ENCODE data around the gene DUSP2. TPM values are rescaled to one million over a fixed set of nuclear protein-coding genes. Genes with fewer than 3 reads are reported as not detected.

Gene DUSP2
- total RNA-seq, 2 experiments from 2014 or later = 522 to 539 TPM

GRCh38 chr2:96103187-96103601 lies 42.0 kb downstream of the DUSP2 start:
- intact Hi-C loops (cut with micrococcal nuclease) = no loop called here
- H3K9me3 Mint-ChIP-seq = peaks cover 14% of the 10 kb centered on the region
- H3K27me3 Mint-ChIP-seq = no peaks in the 10 kb centered on the region
- DNase-seq = peak; percentile 7
- no peak overlapping the region for H3K4me3 Mint-ChIP-seq
- no peaks in the 10 kb centered on the region for H3K4me1 Mint-ChIP-seq (ENCODE audit: low read depth)
- POLR2A ChIA-PET = no interaction called here
- peaks cover 6% of the 10 kb centered on the region for H3K36me3 Mint-ChIP-seq
- no peak overlapping the region for H3K27ac Mint-ChIP-seq
- CTCF ChIA-PET = interaction anchor here (1.1 to 1.7 kb wide), 2 partner anchors 14 to 71 kb away, joined by 3 to 5 read pairs; partner anchors contain the start of gene ADRA2B

- H3K9me3 Mint-ChIP-seq = peaks cover 14% of the 10 kb centered on the region
- H3K36me3 Mint-ChIP-seq = peaks cover 6% of the 10 kb centered on the region
- no peaks in the 10 kb centered on the region for H3K27me3 Mint-ChIP-seq
- no peak overlapping the region for H3K4me3 Mint-ChIP-seq
- DNase-seq = peak; percentile 2
- no peak overlapping the region for H3K27ac Mint-ChIP-seq
- H3K4me1 Mint-ChIP-seq (ENCODE audit: low read depth) = no peaks in the 10 kb centered on the region
- ChIA-PET POLR2A (no interaction called here), CTCF (interaction anchor here (0.8 to 1.7 kb wide), 3 partner anchors 14 to 80 kb away, joined by 3 to 5 read pairs (median 3); partner anchors contain the start of gene ADRA2B)
- intact Hi-C loops (cut with micrococcal nuclease) = no loop called here
Measured at GRCh38 chr2:96102596-96103186, 42.5 kb downstream of the DUSP2 start.

- H3K36me3 Mint-ChIP-seq = peaks cover 6% of the 10 kb centered on the region
- H3K4me3 Mint-ChIP-seq = no peak overlapping the region
- no peaks in the 10 kb centered on the region for H3K4me1 Mint-ChIP-seq (ENCODE audit: low read depth)
- peaks cover 12% of the 10 kb centered on the region for H3K9me3 Mint-ChIP-seq
- CTCF ChIA-PET = interaction anchor here (1.9 kb wide), 1 partner anchor 73 kb away, joined by 7 read pairs; no protein-coding TSS in a partner anchor
- POLR2A ChIA-PET = no interaction called here
- H3K27me3 Mint-ChIP-seq = no peaks in the 10 kb centered on the region
- DNase-seq = no peak
- no peak overlapping the region for H3K27ac Mint-ChIP-seq
- intact Hi-C loops (cut with micrococcal nuclease) = no loop called here
Measured at GRCh38 chr2:96100893-96101304, 44.3 kb downstream of the DUSP2 start.

- Mint-ChIP-seq H3K27ac (no peak overlapping the region), H3K9me3 (peaks cover 4% of the 10 kb centered on the region), H3K4me3 (no peak overlapping the region), H3K27me3 (no peaks in the 10 kb centered on the region), H3K4me1 (ENCODE audit: low read depth) (no peaks in the 10 kb centered on the region), H3K36me3 (no peaks in the 10 kb centered on the region)
- intact Hi-C loops (cut with micrococcal nuclease) = no loop called here
- DNase-seq = peak; percentile 7
- POLR2A ChIA-PET = no interaction called here
- CTCF ChIA-PET = interaction anchor here (1.1 to 1.9 kb wide), 2 partner anchors 74 to 75 kb away, joined by 3 to 7 read pairs; no protein-coding TSS in a partner anchor
Measured at GRCh38 chr2:96099861-96100798, 45.1 kb downstream of the DUSP2 start.

GRCh38 chr2:96098900-96099590 lies 46.2 kb downstream of the DUSP2 start:
- H3K36me3 Mint-ChIP-seq = no peaks in the 10 kb centered on the region
- no peak overlapping the region for H3K4me3 Mint-ChIP-seq
- intact Hi-C loops (cut with micrococcal nuclease) = no loop called here
- ChIA-PET POLR2A (no interaction called here), CTCF (interaction anchor here (1.9 kb wide), 1 partner anchor 75 kb away, joined by 7 read pairs; no protein-coding TSS in a partner anchor)
- H3K27ac Mint-ChIP-seq = no peak overlapping the region
- DNase-seq = no peak
- H3K4me1 Mint-ChIP-seq (ENCODE audit: low read depth) = no peaks in the 10 kb centered on the region
- H3K27me3 Mint-ChIP-seq = no peaks in the 10 kb centered on the region
- H3K9me3 Mint-ChIP-seq = no peaks in the 10 kb centered on the region

- ChIA-PET CTCF (interaction anchor here (1.0 kb wide), 1 partner anchor 76 kb away, joined by 3 read pairs; no protein-coding TSS in a partner anchor), POLR2A (no interaction called here)
- Mint-ChIP-seq H3K27me3 (no peaks in the 10 kb centered on the region), H3K36me3 (no peaks in the 10 kb centered on the region), H3K9me3 (no peaks in the 10 kb centered on the region), H3K27ac (no peak overlapping the region), H3K4me3 (no peak overlapping the region), H3K4me1 (ENCODE audit: low read depth) (no peaks in the 10 kb centered on the region)
- DNase-seq = no peak
- intact Hi-C loops (cut with micrococcal nuclease) = no loop called here
Measured at GRCh38 chr2:96097951-96098823, 47.1 kb downstream of the DUSP2 start.

- Mint-ChIP-seq H3K36me3 (no peaks in the 10 kb centered on the region), H3K4me1 (ENCODE audit: low read depth) (no peaks in the 10 kb centered on the region), H3K9me3 (no peaks in the 10 kb centered on the region), H3K27ac (no peak overlapping the region), H3K27me3 (no peaks in the 10 kb centered on the region), H3K4me3 (no peak overlapping the region)
- ChIA-PET CTCF (interaction anchor here (1.0 kb wide), 1 partner anchor 77 kb away, joined by 3 read pairs; no protein-coding TSS in a partner anchor), POLR2A (no interaction called here)
- no peak for DNase-seq
- intact Hi-C loops (cut with micrococcal nuclease) = no loop called here
Measured at GRCh38 chr2:96097441-96097840, 47.8 kb downstream of the DUSP2 start.

GRCh38 chr2:96095116-96095636 lies 50.1 kb downstream of the DUSP2 start:
- no peaks in the 10 kb centered on the region for H3K4me1 Mint-ChIP-seq (ENCODE audit: low read depth)
- H3K36me3 Mint-ChIP-seq = no peaks in the 10 kb centered on the region
- H3K9me3 Mint-ChIP-seq = no peaks in the 10 kb centered on the region
- DNase-seq = no peak
- H3K4me3 Mint-ChIP-seq = no peak overlapping the region
- H3K27me3 Mint-ChIP-seq = no peaks in the 10 kb centered on the region
- no peak overlapping the region for H3K27ac Mint-ChIP-seq
- CTCF ChIA-PET = no interaction called here
- intact Hi-C loops (cut with micrococcal nuclease) = no loop called here
- POLR2A ChIA-PET = no interaction called here

- no peak for DNase-seq
- ChIA-PET CTCF (interaction anchor here (0.9 to 1.8 kb wide), 2 partner anchors 71 to 81 kb away, joined by 3 to 5 read pairs; no protein-coding TSS in a partner anchor), POLR2A (no interaction called here)
- no peaks in the 10 kb centered on the region for H3K27me3 Mint-ChIP-seq
- intact Hi-C loops (cut with micrococcal nuclease) = no loop called here
- H3K4me3 Mint-ChIP-seq = no peak overlapping the region
- no peaks in the 10 kb centered on the region for H3K4me1 Mint-ChIP-seq (ENCODE audit: low read depth)
- no peaks in the 10 kb centered on the region for H3K36me3 Mint-ChIP-seq
- H3K9me3 Mint-ChIP-seq = no peaks in the 10 kb centered on the region
- no peak overlapping the region for H3K27ac Mint-ChIP-seq
Measured at GRCh38 chr2:96093528-96093927, 51.7 kb downstream of the DUSP2 start.

Data from activated CD4-positive, alpha-beta memory T cell treated with anti-CD3 and anti-CD28 coated beads for 36 hours (primary cell).